Endothelial cell of umbilical vein (primary cell): Measurements from ENCODE around the gene CARD10.

Experiments
- CTCF ChIP-seq, 2 donors: IDR thresholded peaks; 1 replicate in 1 of 2; 2 replicates in 1 of 2; pipeline ENCODE4 v1.5.1; 2011; ENCODE audit warnings: low read length in 2 of 2, mild to moderate bottlenecking in 2 of 2, moderate library complexity in 2 of 2, control low read depth in 1 of 2, inconsistent platforms in 1 of 2, low read depth in 1 of 2; ENCODE audit not compliant: insufficient read depth in 1 of 2; ENCODE audit errors: extremely low read depth in 1 of 2
- EZH2 ChIP-seq: IDR thresholded peaks from 2 replicates; pipeline ENCODE4 v1.6.1; 2012; ENCODE audit warnings: borderline replicate concordance, low read depth, mild to moderate bottlenecking, moderate library complexity, low read length, inconsistent platforms; ENCODE audit not compliant: severe bottlenecking
- GATA2 ChIP-seq: IDR thresholded peaks from 2 replicates; pipeline ENCODE4 v1.7.0; 2011; ENCODE audit warnings: low read depth, mild to moderate bottlenecking, moderate library complexity, mixed read lengths, low read length; ENCODE audit not compliant: insufficient read length, insufficient read depth
- POLR2A ChIP-seq: IDR thresholded peaks from 2 replicates; pipeline ENCODE4 v1.6.1; 2012; ENCODE audit warnings: low read depth, mild to moderate bottlenecking, control low read depth, low read length
- POLR2AphosphoS5 ChIP-seq: IDR thresholded peaks from 2 replicates; pipeline ENCODE4 v1.6.1; 2012; ENCODE audit warnings: low read depth, mild to moderate bottlenecking, control low read depth, low read length, moderate library complexity; ENCODE audit not compliant: insufficient read depth

DNA sequence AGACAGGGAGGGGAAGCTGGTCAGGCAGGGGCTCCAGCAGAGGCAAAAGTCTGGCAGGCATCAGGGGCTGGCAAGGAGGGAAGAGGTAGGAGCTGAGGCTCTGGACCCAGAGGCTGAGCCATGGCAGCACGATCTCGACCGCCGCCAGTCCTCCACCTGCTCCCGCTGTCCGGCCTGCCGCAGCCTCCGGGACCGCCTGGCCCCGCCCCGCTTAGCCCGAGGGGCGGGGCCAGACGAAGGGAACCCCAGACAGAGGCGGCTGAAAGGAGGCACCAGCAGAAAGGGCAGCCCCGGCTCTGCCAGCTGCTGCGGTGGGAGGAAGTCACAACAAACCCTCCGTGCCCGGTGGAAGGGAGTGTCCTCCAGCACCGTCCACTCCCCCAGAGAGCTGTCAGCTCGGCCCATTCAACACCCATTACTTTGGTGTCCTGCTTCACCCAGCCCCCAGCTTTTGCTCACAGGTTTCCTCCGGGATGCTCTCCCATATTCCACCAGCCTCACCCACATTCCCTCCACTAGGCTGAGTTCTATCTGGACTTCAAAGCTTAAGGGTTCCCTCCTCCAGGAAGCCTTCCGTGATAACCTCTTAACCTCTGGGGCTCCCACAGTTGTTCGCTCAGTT lies 32.9 kb downstream of the CARD10 start, which contains the start of gene MFNG:
- TF ChIP-seq CTCF (IDR thresholded peaks at IDR 0.05; ENCODE audit: extremely low read depth in 1 of 2, insufficient read depth in 1 of 2, low read depth in 1 of 2, low read length in 2 of 2) (peak; percentile 9 to 12), POLR2A (peak; percentile 96), EZH2 (no peak), POLR2AphosphoS5 (peak; percentile 95), GATA2 (peak; percentile 59)
